Fibroblast of lung (primary cell): ENCODE results near the gene NR5A1. TPM values are rescaled to one million over a fixed set of nuclear protein-coding genes. Genes with fewer than 3 reads are reported as not detected.

Experiments used
- DNase-seq, 2 donors: peaks; one replicate each; pipeline versions ENCODE4 v3.0.0 to v3.0.0-alpha.2; 2010; ENCODE audit warnings: low read depth in 2 of 2
- H2AFZ ChIP-seq: 2 replicates; pipeline ENCODE4 v1.5.1; 2012; ENCODE audit warnings: low read length, control low read depth, inconsistent platforms
- H3K27ac ChIP-seq: 2 replicates; pipeline ENCODE4 v1.5.1; 2011; ENCODE audit warnings: low read length, control low read depth; ENCODE audit not compliant: insufficient read depth
- H3K27me3 ChIP-seq: 2 replicates; pipeline ENCODE4 v1.5.1; 2011; ENCODE audit warnings: mild to moderate bottlenecking, low read length; ENCODE audit not compliant: control insufficient read depth, insufficient read depth
- H3K36me3 ChIP-seq: 2 replicates; pipeline ENCODE4 v1.5.1; 2011; ENCODE audit warnings: low read length; ENCODE audit not compliant: control insufficient read depth, insufficient read depth
- H3K4me1 ChIP-seq: 2 replicates; pipeline ENCODE4 v1.5.1; 2011; ENCODE audit warnings: low read length; ENCODE audit not compliant: control insufficient read depth, insufficient read depth; ENCODE audit errors: extremely low read depth
- H3K4me2 ChIP-seq: 2 replicates; pipeline ENCODE4 v1.5.1; 2011; ENCODE audit warnings: low read length, control low read depth; ENCODE audit not compliant: insufficient read depth; ENCODE audit errors: extremely low read depth
- H3K4me3 ChIP-seq, 4 experiments: fragments of 200-600 bp in 1 of 4; sonication (generic) in 1 of 4; replicated peaks in 1 of 4; 2 replicates each; pipeline ENCODE4 v1.5.1; 2011 to 2016; ENCODE audit warnings: low read length in 4 of 4, low read depth in 3 of 4, mild to moderate bottlenecking in 3 of 4, control low read depth in 2 of 4, inconsistent platforms in 1 of 4, mixed read lengths in 1 of 4; ENCODE audit not compliant: insufficient read depth in 1 of 4; ENCODE audit errors: control extremely low read depth in 1 of 4
- H3K79me2 ChIP-seq: 2 replicates; pipeline ENCODE4 v1.5.1; 2012; ENCODE audit warnings: mild to moderate bottlenecking, low read length, inconsistent platforms; ENCODE audit not compliant: control insufficient read depth, insufficient read depth
- H3K9ac ChIP-seq: 2 replicates; pipeline ENCODE4 v1.5.1; 2011; ENCODE audit warnings: mild to moderate bottlenecking, low read length, control low read depth; ENCODE audit not compliant: insufficient read depth
- H3K9me3 ChIP-seq: 2 replicates; pipeline ENCODE4 v1.5.1; 2012; ENCODE audit warnings: low read depth, low read length; ENCODE audit not compliant: control insufficient read depth, insufficient read depth
- H4K20me1 ChIP-seq: 2 replicates; pipeline ENCODE4 v1.5.1; 2011; ENCODE audit warnings: low read length; ENCODE audit not compliant: control insufficient read depth, insufficient read depth; ENCODE audit errors: extremely low read depth
- CTCF ChIP-seq, 2 donors: IDR thresholded peaks in 1 of 2; conservative IDR thresholded peaks in 1 of 2; 1 replicate in 1 of 2; 2 replicates in 1 of 2; pipeline ENCODE4 v1.5.1; 2011 to 2012; ENCODE audit warnings: low read length in 2 of 2, control low read depth in 1 of 2, inconsistent platforms in 1 of 2, low read depth in 1 of 2, mild to moderate bottlenecking in 1 of 2
- EZH2 ChIP-seq: IDR thresholded peaks from 2 replicates; pipeline ENCODE4 v1.5.1; 2012; ENCODE audit warnings: low read length, control low read depth, mild to moderate bottlenecking; ENCODE audit errors: missing control alignments
- polyA plus RNA-seq, 2 donors: library from polyadenylated mRNA; depleted of rRNA in 1 of 2; stranded (reverse) in 1 of 2; unstranded in 1 of 2; fragments of >200 nt; gene quantifications; 2 replicates each; pipeline ENCODE4 v1.2.1, GENCODE V29; 2011 to 2012; ENCODE audit warnings: missing spikeins in 1 of 2
- total RNA-seq: library from RNA; depleted of rRNA; stranded (reverse); fragments of >200 nt; gene quantifications from 2 replicates; pipeline ENCODE4 v1.2.1, GENCODE V29; 2014

NR5A1 gene
- total and polyA plus RNA-seq, 2 donors (not counting 1 experiment from before 2014, with no cell fraction given), result not detected

GRCh38 chr9:124437086-124437485 is 70.1 kb downstream of the NR5A1 start:
- Histone ChIP-seq H3K79me2 (no peaks in the 10 kb centered on the region), H3K9ac (no peak overlapping the region), H3K4me1 (no peaks in the 10 kb centered on the region), H2AFZ (no peak overlapping the region), H3K4me3 (no peak overlapping the region), H3K36me3 (no peaks in the 10 kb centered on the region), H3K4me2 (no peak overlapping the region), H3K27ac (no peak overlapping the region), H3K9me3 (no peaks in the 10 kb centered on the region), H4K20me1 (no peaks in the 10 kb centered on the region), H3K27me3 (peaks cover 5% of the 10 kb centered on the region)
- no peak for DNase-seq
- TF ChIP-seq CTCF (conservative IDR thresholded peaks at IDR 0.05 in 1 of 2, IDR thresholded peaks at IDR 0.05 in 1 of 2; ENCODE audit: low read depth in 1 of 2, low read length in 2 of 2), result no peak
- TF ChIP-seq EZH2, result no peak

- no peak overlapping the region for H3K9ac ChIP-seq
- H3K27me3 ChIP-seq, result peaks cover 5% of the 10 kb centered on the region
- H4K20me1 ChIP-seq, result no peaks in the 10 kb centered on the region
- no peak overlapping the region for H3K27ac ChIP-seq
- no peak overlapping the region for H3K4me2 ChIP-seq
- no peak overlapping the region for H3K4me3 ChIP-seq
- DNase-seq, result no peak
- no peaks in the 10 kb centered on the region for H3K4me1 ChIP-seq
- TF ChIP-seq CTCF (conservative IDR thresholded peaks at IDR 0.05 in 1 of 2, IDR thresholded peaks at IDR 0.05 in 1 of 2; ENCODE audit: low read depth in 1 of 2, low read length in 2 of 2) (no peak), EZH2 (no peak)
- no peaks in the 10 kb centered on the region for H3K79me2 ChIP-seq
- H3K9me3 ChIP-seq, result no peaks in the 10 kb centered on the region
- no peaks in the 10 kb centered on the region for H3K36me3 ChIP-seq
- H2AFZ ChIP-seq, result no peak overlapping the region
Measured at GRCh38 chr9:124436320-124436719, 70.9 kb downstream of the NR5A1 start.

Other genes starting within 250 kb of the NR5A1 start
- gene NEK6, start 249.4 kb downstream of the NR5A1 start, total RNA-seq, result 64.5 and 71.2 TPM in 2 replicates
- gene NEK6, start 249.4 kb downstream of the NR5A1 start, polyA plus RNA-seq, result 71.4 and 102 TPM in 2 replicates
- gene PSMB7, start 92.0 kb downstream of the NR5A1 start, total RNA-seq, result 200 and 206 TPM in 2 replicates
- gene PSMB7, start 92.0 kb downstream of the NR5A1 start, polyA plus RNA-seq, result 290 and 398 TPM in 2 replicates
- not detected in 2 replicates for gene ADGRD2, start 56.9 kb downstream of the NR5A1 start, total RNA-seq
- gene ADGRD2, start 56.9 kb downstream of the NR5A1 start, polyA plus RNA-seq, result not detected in 2 replicates